IMR-90 (cell line): ENCODE measurements around the gene EGFR. TPM values are rescaled to one million over a fixed set of nuclear protein-coding genes. Genes with fewer than 3 reads are reported as not detected.

Experiments
- ATAC-seq: fragments of 200-7000 bp; cut with Tn5 transposase; 2 replicates; pipeline ENCODE4 v1.9.1; 2020; ENCODE audit warnings: low read depth, mild to moderate bottlenecking, moderate library complexity
- BruUV-seq: library from RNA; stranded (reverse); fragments of 400-500 nt; replicated peaks from 2 replicates; lab custom pipeline; 2021; lab: Mats Ljungman, UMichigan
- CTCF ChIA-PET: fragments of 300-600 bp; formaldehyde crosslinking; extraction: SDS; loops from one replicate; lab custom pipeline; 2021; ENCODE audit warnings: antibody characterized with exemption; lab: Yijun Ruan, JAX
- POLR2A ChIA-PET: fragments of 300-600 bp; sonication (Branson Sonifier 250); formaldehyde crosslinking; loops from one replicate; lab custom pipeline; 2022; ENCODE audit warnings: antibody characterized with exemption; ENCODE audit not compliant: unreplicated experiment; lab: Charles Lee
- DNase-seq: peaks from one replicate; pipeline ENCODE4 v3.0.0; 2013
- H2AFZ ChIP-seq: replicated peaks from 2 replicates; pipeline ENCODE3; 2013; ENCODE audit warnings: low read length, mild to moderate bottlenecking; ENCODE audit not compliant: poor library complexity
- H2AK5ac ChIP-seq: 2 replicates; pipeline ENCODE4 v1.6.1; 2013; ENCODE audit warnings: low read depth, low read length, inconsistent platforms
- H2AK9ac ChIP-seq: replicated peaks from 2 replicates; pipeline ENCODE3; 2013; ENCODE audit warnings: mild to moderate bottlenecking, low read depth, low read length, moderate library complexity; ENCODE audit not compliant: poor library complexity
- H2BK120ac ChIP-seq: 2 replicates; pipeline ENCODE4 v1.6.1; 2013; ENCODE audit warnings: low read depth, low read length, inconsistent platforms
- H2BK15ac ChIP-seq: 3 replicates; pipeline ENCODE4 v1.6.1; 2013; ENCODE audit warnings: low read depth, low read length, inconsistent platforms
- H2BK20ac ChIP-seq: 2 replicates; pipeline ENCODE4 v1.6.1; 2013; ENCODE audit warnings: low read depth, mild to moderate bottlenecking, inconsistent platforms, low read length, moderate library complexity
- H2BK5ac ChIP-seq: 2 replicates; pipeline ENCODE4 v1.6.1; 2013; ENCODE audit warnings: mild to moderate bottlenecking, low read depth, low read length, inconsistent platforms; ENCODE audit not compliant: poor library complexity, severe bottlenecking
- H3K14ac ChIP-seq: replicated peaks from 2 replicates; pipeline ENCODE4 v1.6.1; 2013; ENCODE audit warnings: low read depth, low read length, inconsistent platforms
- H3K18ac ChIP-seq: 2 replicates; pipeline ENCODE4 v1.6.1; 2013; ENCODE audit warnings: low read depth, low read length, control low read depth
- H3K23ac ChIP-seq: 2 replicates; pipeline ENCODE4 v1.6.1; 2013; ENCODE audit warnings: low read depth, low read length, inconsistent platforms
- H3K27ac ChIP-seq: 2 replicates; pipeline ENCODE4 v1.5.1; 2013; ENCODE audit warnings: mild to moderate bottlenecking, control low read depth, low read length; ENCODE audit not compliant: insufficient read depth
- H3K27me3 ChIP-seq: 2 replicates; pipeline ENCODE4 v1.6.1; 2013; ENCODE audit warnings: low read length; ENCODE audit not compliant: control insufficient read depth, insufficient read depth
- H3K36me3 ChIP-seq: 2 replicates; pipeline ENCODE4 v1.6.1; 2013; ENCODE audit warnings: low read length, mixed read lengths; ENCODE audit not compliant: control insufficient read depth, insufficient read depth
- H3K4ac ChIP-seq: 2 replicates; pipeline ENCODE4 v1.6.1; 2013; ENCODE audit warnings: low read depth, low read length, inconsistent platforms
- H3K4me1 ChIP-seq: 2 replicates; pipeline ENCODE4 v1.6.1; 2013; ENCODE audit warnings: low read length, mixed read lengths; ENCODE audit not compliant: control insufficient read depth, insufficient read depth
- H3K4me2 ChIP-seq: 2 replicates; pipeline ENCODE4 v1.6.1; 2013; ENCODE audit warnings: low read depth, mild to moderate bottlenecking, control low read depth, low read length, moderate library complexity
- H3K4me3 ChIP-seq: 2 replicates; pipeline ENCODE4 v1.5.1; 2013; ENCODE audit warnings: low read depth, mild to moderate bottlenecking, control low read depth, low read length, moderate library complexity; ENCODE audit not compliant: insufficient read depth
- H3K56ac ChIP-seq: 2 replicates; pipeline ENCODE4 v1.6.1; 2013; ENCODE audit warnings: low read length, inconsistent platforms; ENCODE audit not compliant: insufficient read depth; ENCODE audit errors: extremely low read depth
- H3K79me1 ChIP-seq, 2 experiments: 2 replicates each; pipeline ENCODE4 v1.6.1; 2013; ENCODE audit warnings: low read length in 2 of 2, inconsistent platforms in 1 of 2, low read depth in 1 of 2
- H3K9ac ChIP-seq: 2 replicates; pipeline ENCODE4 v1.6.1; 2013; ENCODE audit warnings: low read depth, low read length, control low read depth
- H3K9me1 ChIP-seq: 2 replicates; pipeline ENCODE4 v1.6.1; 2013; ENCODE audit warnings: low read length, inconsistent platforms; ENCODE audit not compliant: insufficient read depth
- H3K9me3 ChIP-seq: 2 replicates; pipeline ENCODE4 v1.6.1; 2013; ENCODE audit warnings: low read length; ENCODE audit not compliant: control insufficient read depth, insufficient read depth
- H4K20me1 ChIP-seq: 2 replicates; pipeline ENCODE4 v1.6.1; 2013; ENCODE audit warnings: low read length, inconsistent platforms; ENCODE audit not compliant: insufficient read depth
- H4K5ac ChIP-seq: 2 replicates; pipeline ENCODE4 v1.6.1; 2013; ENCODE audit warnings: mild to moderate bottlenecking, low read depth, low read length, control low read depth
- H4K8ac ChIP-seq, 2 experiments: 2 replicates each; pipeline ENCODE4 v1.6.1; 2013; ENCODE audit warnings: low read depth in 2 of 2, low read length in 2 of 2, control low read depth in 1 of 2, inconsistent platforms in 1 of 2
- H4K91ac ChIP-seq: 2 replicates; pipeline ENCODE4 v1.6.1; 2013; ENCODE audit warnings: low read depth, low read length, inconsistent platforms; ENCODE audit not compliant: insufficient read depth
- BHLHE40 ChIP-seq: fragments of 150-350 bp; IDR thresholded peaks from 2 replicates; pipeline ENCODE4 v1.6.1; 2016; ENCODE audit warnings: mild to moderate bottlenecking, low read depth, low read length
- CHD1 ChIP-seq: IDR thresholded peaks from 2 replicates; pipeline ENCODE4 v1.6.1; 2012; ENCODE audit warnings: low read depth, low read length, improper control_type of control experiment
- CTCF ChIP-seq: conservative IDR thresholded peaks from 2 replicates; pipeline ENCODE4 v1.5.1; 2012; ENCODE audit warnings: mild to moderate bottlenecking, low read depth, low read length, improper control_type of control experiment
- ELK1 ChIP-seq: fragments of 150-350 bp; IDR thresholded peaks from 2 replicates; pipeline ENCODE4 v1.6.1; 2016; ENCODE audit warnings: low read depth, mild to moderate bottlenecking, low read length, moderate library complexity, borderline replicate concordance
- FOS ChIP-seq: fragments of 150-350 bp; IDR thresholded peaks from 2 replicates; pipeline ENCODE4 v1.6.1; 2016; ENCODE audit warnings: low read depth, low read length
- MAFK ChIP-seq: IDR thresholded peaks from 2 replicates; pipeline ENCODE4 v1.6.1; 2012; ENCODE audit warnings: low read depth, low read length, improper control_type of control experiment
- MAZ ChIP-seq: IDR thresholded peaks from 2 replicates; pipeline ENCODE4 v1.6.1; 2012; ENCODE audit warnings: low read depth, mild to moderate bottlenecking, low read length, improper control_type of control experiment, moderate library complexity, borderline replicate concordance
- MXI1 ChIP-seq: IDR thresholded peaks from 2 replicates; pipeline ENCODE4 v1.6.1; 2012; ENCODE audit warnings: low read depth, mild to moderate bottlenecking, low read length, moderate library complexity, borderline replicate concordance
- NFE2L2 ChIP-seq: fragments of 150-350 bp; IDR thresholded peaks from 2 replicates; pipeline ENCODE4 v1.6.1; 2016; ENCODE audit warnings: low read depth, mild to moderate bottlenecking, low read length
- POLR2A ChIP-seq: IDR thresholded peaks from 2 replicates; pipeline ENCODE4 v1.6.1; 2012; ENCODE audit warnings: mild to moderate bottlenecking, low read depth, low read length
- RAD21 ChIP-seq: IDR thresholded peaks from 2 replicates; pipeline ENCODE4 v1.6.1; 2012; ENCODE audit warnings: low read length, improper control_type of control experiment
- RCOR1 ChIP-seq: IDR thresholded peaks from 2 replicates; pipeline ENCODE4 v1.6.1; 2012; ENCODE audit warnings: mild to moderate bottlenecking, low read length, improper control_type of control experiment; ENCODE audit not compliant: insufficient replicate concordance
- RFX5 ChIP-seq: IDR thresholded peaks from 2 replicates; pipeline ENCODE4 v1.8.0; 2012; ENCODE audit warnings: low read depth, mild to moderate bottlenecking, low read length, moderate library complexity
- SMC3 ChIP-seq: fragments of 150-350 bp; IDR thresholded peaks from 2 replicates; pipeline ENCODE4 v1.6.1; 2016; ENCODE audit warnings: low read depth, mild to moderate bottlenecking, antibody characterized with exemption, low read length, moderate library complexity
- USF2 ChIP-seq: fragments of 150-350 bp; IDR thresholded peaks from 2 replicates; pipeline ENCODE4 v1.6.1; 2017; ENCODE audit warnings: mild to moderate bottlenecking, antibody characterized with exemption, low read length, low read depth
- whole genome bisulfite sequencing, 2 experiments: methylation state at CpG; one replicate each; pipeline versions ENCODE4 v1.1.5 to v1.1.7; 2013; ENCODE audit warnings: missing lambda C conversion rate in 2 of 2; ENCODE audit not compliant: insufficient read length in 1 of 2; ENCODE audit errors: extremely low coverage in 2 of 2; 5-methylcytosine and 5-hydroxymethylcytosine counted together
- dilution Hi-C: fragments of 300-500 bp; cut with HindIII; formaldehyde crosslinking; loops from one replicate; pipeline ENCODE4 v1.14.3; 2018; ENCODE audit warnings: low sequenced_read_pairs; ENCODE audit not compliant: unreplicated experiment
- in situ Hi-C: fragments of 300-500 bp; cut with MboI; formaldehyde crosslinking; loops from 3 replicates; pipeline ENCODE4 v1.14.3; 2019; ENCODE audit warnings: low sequenced_read_pairs, inconsistent platforms, mixed read lengths
- intact Hi-C: fragments of 100-400 bp; cut with micrococcal nuclease; formaldehyde crosslinking; loops from 2 replicates; pipeline ENCODE4 v1.10.0; 2022
- polyA plus RNA-seq, 3 experiments: library from polyadenylated mRNA; depleted of rRNA; stranded (reverse); fragments of >200 nt; gene quantifications; 2 replicates each; pipeline ENCODE4 v1.2.3, GENCODE V29; 2012; ENCODE audit warnings: low replicate concordance in 1 of 3
- total RNA-seq: library from RNA; depleted of rRNA; stranded (reverse); fragments of >200 nt; gene quantifications from 2 replicates; pipeline ENCODE4 v1.2.3, GENCODE V29; 2012

Gene EGFR
- total and polyA plus RNA-seq, 2 of the 4 experiments (the other 2 are of a cell fraction) = 36.9 to 60.4 TPM

GRCh38 chr7:55059021-55059420 is 40.2 kb downstream of the EGFR start:
- in situ Hi-C loops (no loop called here), dilution Hi-C loops (no loop called here), intact Hi-C loops (no loop called here)
- Histone ChIP-seq H2AK9ac (no peak overlapping the region), H2AK5ac (no peak overlapping the region), H3K4me3 (no peak overlapping the region), H2BK120ac (no peak overlapping the region), H4K8ac (peak overlapping the region in 1 of 2 experiments; percentile 58; a peak in 1 of 4 replicates), H4K5ac (no peak overlapping the region), H3K4ac (no peak overlapping the region), H3K36me3 (peaks cover 7% of the 10 kb centered on the region; the same call in 1 of the 2 replicates), H3K4me2 (no peak overlapping the region), H3K14ac (0 out of 2 replicates have a peak overlapping the region, but pooled peaks have one; percentile 13), H3K9ac (no peak overlapping the region), H2BK15ac (no peak overlapping the region), H3K9me1 (peaks cover 36% of the 10 kb centered on the region), H3K56ac (no peak overlapping the region), H2BK5ac (peak overlapping the region; percentile 9), H4K91ac (no peak overlapping the region), H3K27ac (no peak overlapping the region; the same call in 1 of the 2 replicates), H3K4me1 (peaks cover 44% of the 10 kb centered on the region), H2BK20ac (no peak overlapping the region), H4K20me1 (peaks cover 5% of the 10 kb centered on the region; the same call in 1 of the 2 replicates), H3K23ac (no peak overlapping the region; the same call in 1 of the 2 replicates), H3K9me3 (no peaks in the 10 kb centered on the region), H3K79me1 (peaks cover 43 to 84% of the 10 kb centered on the region in 2 experiments), H3K18ac (no peak overlapping the region), H3K27me3 (no peaks in the 10 kb centered on the region), H2AFZ (no peak overlapping the region)
- TF ChIP-seq ELK1 = no peak
- TF ChIP-seq FOS = no peak
- TF ChIP-seq MAFK = no peak
- no peak for TF ChIP-seq RFX5
- no peak for TF ChIP-seq POLR2A
- no peak for TF ChIP-seq MAZ
- no peak for TF ChIP-seq RCOR1
- no peak for TF ChIP-seq NFE2L2
- no peak for TF ChIP-seq BHLHE40
- no peak for TF ChIP-seq SMC3
- TF ChIP-seq RAD21 = no peak
- no peak for TF ChIP-seq MXI1
- no peak for TF ChIP-seq CHD1
- no peak for TF ChIP-seq CTCF
- no peak for TF ChIP-seq USF2
- ATAC-seq (no peak), DNase-seq (no peak)
- no CpG with 5 or more reads among the region's 2 CpGs for WGBS, 2 experiments
- BruUV-seq = no TSS peak
- CTCF ChIA-PET = no interaction called here
- POLR2A ChIA-PET = no interaction called here
